Measurements from ENCODE around the gene DENND6B.

DNA sequence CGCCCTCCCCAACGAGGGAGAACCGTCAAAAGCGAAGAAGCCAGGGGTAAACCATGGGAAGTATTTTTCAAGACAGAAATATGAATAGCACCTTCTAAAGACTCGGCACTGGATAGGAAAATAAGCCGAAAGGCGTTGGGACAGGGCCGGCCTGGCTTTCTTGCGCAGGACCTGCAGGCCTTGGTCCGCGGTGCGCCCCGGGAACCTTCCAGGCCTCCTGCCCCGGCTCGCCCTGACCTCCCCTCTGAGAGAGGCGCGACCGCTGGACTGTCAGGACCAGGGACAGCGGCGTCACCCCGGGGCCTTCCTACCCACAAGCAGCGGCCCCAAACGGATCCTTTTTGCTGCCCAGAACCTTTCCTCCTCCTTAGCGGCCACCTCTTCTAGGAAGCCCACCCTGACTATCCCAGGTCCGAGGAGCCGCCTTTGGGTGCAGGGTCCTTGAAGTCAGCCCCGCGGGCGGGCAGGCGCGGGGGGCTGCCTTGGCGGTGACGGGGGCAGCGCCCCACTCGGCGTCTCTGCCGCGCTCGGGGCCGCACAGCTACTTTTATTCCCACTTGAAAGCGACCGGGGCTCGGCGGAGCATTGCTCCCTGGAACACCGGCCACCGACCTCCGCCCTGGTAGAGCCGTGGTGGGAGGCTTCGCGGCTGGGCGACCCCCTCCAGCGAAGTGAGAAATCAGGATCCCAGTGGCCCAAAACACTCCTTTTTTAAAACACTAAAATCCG is 56.0 kb downstream of the DENND6B start:
- TF ChIP-seq, protein P1, sequence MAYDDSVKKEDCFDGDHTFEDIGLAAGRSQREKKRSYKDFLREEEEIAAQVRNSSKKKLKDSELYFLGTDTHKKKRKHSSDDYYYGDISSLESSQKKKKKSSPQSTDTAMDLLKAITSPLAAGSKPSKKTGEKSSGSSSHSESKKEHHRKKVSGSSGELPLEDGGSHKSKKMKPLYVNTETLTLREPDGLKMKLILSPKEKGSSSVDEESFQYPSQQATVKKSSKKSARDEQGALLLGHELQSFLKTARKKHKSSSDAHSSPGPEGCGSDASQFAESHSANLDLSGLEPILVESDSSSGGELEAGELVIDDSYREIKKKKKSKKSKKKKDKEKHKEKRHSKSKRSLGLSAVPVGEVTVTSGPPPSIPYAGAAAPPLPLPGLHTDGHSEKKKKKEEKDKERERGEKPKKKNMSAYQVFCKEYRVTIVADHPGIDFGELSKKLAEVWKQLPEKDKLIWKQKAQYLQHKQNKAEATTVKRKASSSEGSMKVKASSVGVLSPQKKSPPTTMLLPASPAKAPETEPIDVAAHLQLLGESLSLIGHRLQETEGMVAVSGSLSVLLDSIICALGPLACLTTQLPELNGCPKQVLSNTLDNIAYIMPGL (CRISPR knock-in tag; IDR thresholded peaks at IDR 0.05) = 0 out of 2 replicates have a peak, but pooled peaks have one; percentile 27
- TF ChIP-seq, protein P2, sequence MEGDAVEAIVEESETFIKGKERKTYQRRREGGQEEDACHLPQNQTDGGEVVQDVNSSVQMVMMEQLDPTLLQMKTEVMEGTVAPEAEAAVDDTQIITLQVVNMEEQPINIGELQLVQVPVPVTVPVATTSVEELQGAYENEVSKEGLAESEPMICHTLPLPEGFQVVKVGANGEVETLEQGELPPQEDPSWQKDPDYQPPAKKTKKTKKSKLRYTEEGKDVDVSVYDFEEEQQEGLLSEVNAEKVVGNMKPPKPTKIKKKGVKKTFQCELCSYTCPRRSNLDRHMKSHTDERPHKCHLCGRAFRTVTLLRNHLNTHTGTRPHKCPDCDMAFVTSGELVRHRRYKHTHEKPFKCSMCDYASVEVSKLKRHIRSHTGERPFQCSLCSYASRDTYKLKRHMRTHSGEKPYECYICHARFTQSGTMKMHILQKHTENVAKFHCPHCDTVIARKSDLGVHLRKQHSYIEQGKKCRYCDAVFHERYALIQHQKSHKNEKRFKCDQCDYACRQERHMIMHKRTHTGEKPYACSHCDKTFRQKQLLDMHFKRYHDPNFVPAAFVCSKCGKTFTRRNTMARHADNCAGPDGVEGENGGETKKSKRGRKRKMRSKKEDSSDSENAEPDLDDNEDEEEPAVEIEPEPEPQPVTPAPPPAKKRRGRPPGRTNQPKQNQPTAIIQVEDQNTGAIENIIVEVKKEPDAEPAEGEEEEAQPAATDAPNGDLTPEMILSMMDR (IDR thresholded peaks at IDR 0.05) = no peak
- TF ChIP-seq, protein P3, sequence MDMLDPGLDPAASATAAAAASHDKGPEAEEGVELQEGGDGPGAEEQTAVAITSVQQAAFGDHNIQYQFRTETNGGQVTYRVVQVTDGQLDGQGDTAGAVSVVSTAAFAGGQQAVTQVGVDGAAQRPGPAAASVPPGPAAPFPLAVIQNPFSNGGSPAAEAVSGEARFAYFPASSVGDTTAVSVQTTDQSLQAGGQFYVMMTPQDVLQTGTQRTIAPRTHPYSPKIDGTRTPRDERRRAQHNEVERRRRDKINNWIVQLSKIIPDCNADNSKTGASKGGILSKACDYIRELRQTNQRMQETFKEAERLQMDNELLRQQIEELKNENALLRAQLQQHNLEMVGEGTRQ (CRISPR knock-in tag; IDR thresholded peaks at IDR 0.05) = no peak; the same call in 1 of the 2 replicates
- TF ChIP-seq, protein P4, sequence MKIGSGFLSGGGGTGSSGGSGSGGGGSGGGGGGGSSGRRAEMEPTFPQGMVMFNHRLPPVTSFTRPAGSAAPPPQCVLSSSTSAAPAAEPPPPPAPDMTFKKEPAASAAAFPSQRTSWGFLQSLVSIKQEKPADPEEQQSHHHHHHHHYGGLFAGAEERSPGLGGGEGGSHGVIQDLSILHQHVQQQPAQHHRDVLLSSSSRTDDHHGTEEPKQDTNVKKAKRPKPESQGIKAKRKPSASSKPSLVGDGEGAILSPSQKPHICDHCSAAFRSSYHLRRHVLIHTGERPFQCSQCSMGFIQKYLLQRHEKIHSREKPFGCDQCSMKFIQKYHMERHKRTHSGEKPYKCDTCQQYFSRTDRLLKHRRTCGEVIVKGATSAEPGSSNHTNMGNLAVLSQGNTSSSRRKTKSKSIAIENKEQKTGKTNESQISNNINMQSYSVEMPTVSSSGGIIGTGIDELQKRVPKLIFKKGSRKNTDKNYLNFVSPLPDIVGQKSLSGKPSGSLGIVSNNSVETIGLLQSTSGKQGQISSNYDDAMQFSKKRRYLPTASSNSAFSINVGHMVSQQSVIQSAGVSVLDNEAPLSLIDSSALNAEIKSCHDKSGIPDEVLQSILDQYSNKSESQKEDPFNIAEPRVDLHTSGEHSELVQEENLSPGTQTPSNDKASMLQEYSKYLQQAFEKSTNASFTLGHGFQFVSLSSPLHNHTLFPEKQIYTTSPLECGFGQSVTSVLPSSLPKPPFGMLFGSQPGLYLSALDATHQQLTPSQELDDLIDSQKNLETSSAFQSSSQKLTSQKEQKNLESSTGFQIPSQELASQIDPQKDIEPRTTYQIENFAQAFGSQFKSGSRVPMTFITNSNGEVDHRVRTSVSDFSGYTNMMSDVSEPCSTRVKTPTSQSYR (CRISPR knock-in tag; IDR thresholded peaks at IDR 0.05) = no peak
- TF ChIP-seq, protein P5, sequence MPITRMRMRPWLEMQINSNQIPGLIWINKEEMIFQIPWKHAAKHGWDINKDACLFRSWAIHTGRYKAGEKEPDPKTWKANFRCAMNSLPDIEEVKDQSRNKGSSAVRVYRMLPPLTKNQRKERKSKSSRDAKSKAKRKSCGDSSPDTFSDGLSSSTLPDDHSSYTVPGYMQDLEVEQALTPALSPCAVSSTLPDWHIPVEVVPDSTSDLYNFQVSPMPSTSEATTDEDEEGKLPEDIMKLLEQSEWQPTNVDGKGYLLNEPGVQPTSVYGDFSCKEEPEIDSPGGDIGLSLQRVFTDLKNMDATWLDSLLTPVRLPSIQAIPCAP (CRISPR knock-in tag; IDR thresholded peaks at IDR 0.05) = no peak; the same call in 1 of the 2 replicates
- TF ChIP-seq, protein P6, sequence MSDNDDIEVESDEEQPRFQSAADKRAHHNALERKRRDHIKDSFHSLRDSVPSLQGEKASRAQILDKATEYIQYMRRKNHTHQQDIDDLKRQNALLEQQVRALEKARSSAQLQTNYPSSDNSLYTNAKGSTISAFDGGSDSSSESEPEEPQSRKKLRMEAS (CRISPR knock-in tag; IDR thresholded peaks at IDR 0.05) = no peak
- TF ChIP-seq FOXK1 (CRISPR knock-in tag; IDR thresholded peaks at IDR 0.05) = peak; percentile 76; the same call in 1 of the 2 replicates
- TF ChIP-seq, protein P7, sequence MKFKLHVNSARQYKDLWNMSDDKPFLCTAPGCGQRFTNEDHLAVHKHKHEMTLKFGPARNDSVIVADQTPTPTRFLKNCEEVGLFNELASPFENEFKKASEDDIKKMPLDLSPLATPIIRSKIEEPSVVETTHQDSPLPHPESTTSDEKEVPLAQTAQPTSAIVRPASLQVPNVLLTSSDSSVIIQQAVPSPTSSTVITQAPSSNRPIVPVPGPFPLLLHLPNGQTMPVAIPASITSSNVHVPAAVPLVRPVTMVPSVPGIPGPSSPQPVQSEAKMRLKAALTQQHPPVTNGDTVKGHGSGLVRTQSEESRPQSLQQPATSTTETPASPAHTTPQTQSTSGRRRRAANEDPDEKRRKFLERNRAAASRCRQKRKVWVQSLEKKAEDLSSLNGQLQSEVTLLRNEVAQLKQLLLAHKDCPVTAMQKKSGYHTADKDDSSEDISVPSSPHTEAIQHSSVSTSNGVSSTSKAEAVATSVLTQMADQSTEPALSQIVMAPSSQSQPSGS (CRISPR knock-in tag; IDR thresholded peaks at IDR 0.05; ENCODE audit: borderline replicate concordance, low read depth) = no peak
- no peak for TF ChIP-seq ELF4 (CRISPR knock-in tag; IDR thresholded peaks at IDR 0.05; ENCODE audit: low read depth)

Measured in WTC11 (cell line).